A549 (cell line): ENCODE data around the gene ARHGAP44. TPM values are rescaled to one million over a fixed set of nuclear protein-coding genes. Genes with fewer than 3 reads are reported as not detected.

Experiments used
- ATAC-seq, 2 experiments: fragments of 200-7000 bp in 1 of 2; fragments of >200 bp in 1 of 2; cut with Nextera tagmentation in 1 of 2; cut with Tn5 transposase in 1 of 2; 3 replicates each; pipeline versions ENCODE4 v1.8.0 to v1.9.1; 2018 to 2020; ENCODE audit warnings: mild to moderate bottlenecking in 1 of 2, moderate library complexity in 1 of 2
- CTCF ChIA-PET: fragments of 300-600 bp; sonication (Branson Sonifier 250); formaldehyde crosslinking; extraction: SDS; loops from one replicate; lab custom pipeline; 2021; ENCODE audit warnings: antibody characterized with exemption, inconsistent platforms; lab: Yijun Ruan, JAX
- POLR2A ChIA-PET: fragments of 350-600 bp; formaldehyde crosslinking; extraction: SDS; loops from one replicate; lab custom pipeline; 2021; ENCODE audit warnings: antibody characterized with exemption, inconsistent platforms; lab: Yijun Ruan, JAX
- DNase-seq, 2 experiments: peaks; one replicate each; pipeline versions ENCODE4 v3.0.0 to v3.0.0-alpha.2; 2011 to 2016; ENCODE audit warnings: low read depth in 1 of 2, low spot score in 1 of 2
- FAIRE-seq: peaks from 2 replicates; lab custom pipeline; 2011; peaks lifted over from hg19 to GRCh38; lab: Jason Lieb, UNC
- H3K27ac ChIP-seq, 2 experiments: fragments of >200 bp; sonication (Bioruptor Twin); formaldehyde crosslinking; 3 replicates each; pipeline ENCODE4 v1.5.1; 2016 to 2017
- H3K4me1 ChIP-seq: fragments of >200 bp; sonication (Bioruptor Twin); formaldehyde crosslinking; 3 replicates; pipeline ENCODE4 v1.6.1; 2016
- H3K4me2 ChIP-seq: fragments of >200 bp; sonication (Bioruptor Twin); formaldehyde crosslinking; 3 replicates; pipeline ENCODE4 v1.6.1; 2016
- H3K4me3 ChIP-seq: fragments of >200 bp; sonication (Bioruptor Twin); formaldehyde crosslinking; 3 replicates; pipeline ENCODE4 v1.5.1; 2016
- H3K9me3 ChIP-seq: fragments of >200 bp; sonication (Bioruptor Twin); formaldehyde crosslinking; 3 replicates; pipeline ENCODE4 v1.6.1; 2016
- BHLHE40 ChIP-seq: IDR thresholded peaks from 2 replicates; pipeline ENCODE4 v1.6.1; 2012; ENCODE audit warnings: low read depth, low read length, inconsistent platforms
- CBX2 ChIP-seq: fragments of 200-600 bp; sonication (generic); IDR thresholded peaks from 2 replicates; pipeline ENCODE4 v1.6.1; 2016; ENCODE audit warnings: low read depth, mild to moderate bottlenecking, borderline replicate concordance
- CBX8 ChIP-seq: fragments of 200-600 bp; sonication (generic); IDR thresholded peaks from 2 replicates; pipeline ENCODE4 v1.6.1; 2016
- CEBPB ChIP-seq, 2 experiments: fragments of >200 bp in 1 of 2; sonication (Bioruptor Twin) in 1 of 2; formaldehyde crosslinking in 1 of 2; IDR thresholded peaks; 2 replicates each; pipeline ENCODE4 v1.6.1; 2012 to 2016
- EHF ChIP-seq: fragments of 250-450 bp; sonication (Bioruptor Pico); IDR thresholded peaks from 2 replicates; pipeline ENCODE4 v1.5.0; 2020; ENCODE audit warnings: mild to moderate bottlenecking
- EHMT2 ChIP-seq: fragments of 200-600 bp; sonication (generic); IDR thresholded peaks from 2 replicates; pipeline ENCODE4 v1.6.1; 2016; ENCODE audit warnings: antibody characterized with exemption, low read depth, mild to moderate bottlenecking, moderate library complexity
- EP300 ChIP-seq, 2 experiments: fragments of >200 bp; sonication (Bioruptor Twin); formaldehyde crosslinking; IDR thresholded peaks; 2 replicates in 1 of 2; 3 replicates in 1 of 2; pipeline ENCODE4 v1.6.1; 2016 to 2017
- FOSB ChIP-seq: fragments of 250-450 bp; sonication (Bioruptor Pico); IDR thresholded peaks from 2 replicates; pipeline ENCODE4 v1.5.0; 2020; ENCODE audit warnings: mild to moderate bottlenecking, moderate library complexity
- FOXS1 ChIP-seq: fragments of 250-450 bp; sonication (Bioruptor Pico); IDR thresholded peaks from 2 replicates; pipeline ENCODE4 v1.5.0; 2020; ENCODE audit warnings: mild to moderate bottlenecking, moderate library complexity
- GATA3 ChIP-seq: IDR thresholded peaks from 2 replicates; pipeline ENCODE4 v1.6.1; 2012; ENCODE audit warnings: borderline replicate concordance
- HDAC2 ChIP-seq: fragments of 200-600 bp; sonication (generic); IDR thresholded peaks from 2 replicates; pipeline ENCODE4 v1.6.1; 2016
- HEYL ChIP-seq: fragments of 250-450 bp; sonication (Bioruptor Pico); IDR thresholded peaks from 2 replicates; pipeline ENCODE4 v1.8.0; 2021; ENCODE audit warnings: mild to moderate bottlenecking, moderate library complexity
- HOXA7 ChIP-seq: fragments of 250-450 bp; sonication (Bioruptor Pico); IDR thresholded peaks from 2 replicates; pipeline ENCODE4 v1.5.0; 2020; ENCODE audit warnings: mild to moderate bottlenecking, moderate library complexity
- HOXB5 ChIP-seq: fragments of 250-450 bp; sonication (Bioruptor Pico); IDR thresholded peaks from 2 replicates; pipeline ENCODE4 v1.5.0; 2020; ENCODE audit warnings: mild to moderate bottlenecking, moderate library complexity
- JUN ChIP-seq, 2 experiments: fragments of >200 bp; sonication (Bioruptor Twin); formaldehyde crosslinking; IDR thresholded peaks; 2 replicates in 1 of 2; 3 replicates in 1 of 2; pipeline ENCODE4 v1.6.1; 2016 to 2017
- JUNB ChIP-seq: fragments of >200 bp; sonication (Bioruptor Twin); formaldehyde crosslinking; IDR thresholded peaks from 2 replicates; pipeline ENCODE4 v1.6.1; 2016
- MAX ChIP-seq: IDR thresholded peaks from 2 replicates; pipeline ENCODE4 v1.6.1; 2012
- MAZ ChIP-seq: fragments of 150-350 bp; IDR thresholded peaks from 2 replicates; pipeline ENCODE4 v1.6.1; 2014; ENCODE audit warnings: antibody characterized with exemption, low read depth, low read length, borderline replicate concordance
- NFE2L2 ChIP-seq: fragments of 150-350 bp; conservative IDR thresholded peaks from 2 replicates; pipeline ENCODE4 v1.6.1; 2014; ENCODE audit warnings: low read length
- PHF8 ChIP-seq: fragments of 200-600 bp; sonication (generic); IDR thresholded peaks from 2 replicates; pipeline ENCODE4 v1.6.1; 2016; ENCODE audit warnings: low read depth, mild to moderate bottlenecking, antibody characterized with exemption, moderate library complexity, borderline replicate concordance
- RAD21 ChIP-seq, 2 experiments: fragments of >200 bp in 1 of 2; sonication (Bioruptor Twin) in 1 of 2; formaldehyde crosslinking in 1 of 2; IDR thresholded peaks in 1 of 2; conservative IDR thresholded peaks in 1 of 2; 2 replicates in 1 of 2; 3 replicates in 1 of 2; pipeline ENCODE4 v1.6.1; 2012 to 2018; ENCODE audit warnings: inconsistent platforms in 1 of 2
- RCOR1 ChIP-seq: fragments of 150-350 bp; IDR thresholded peaks from 2 replicates; pipeline ENCODE4 v1.6.1; 2014; ENCODE audit warnings: antibody characterized with exemption, low read length, low read depth
- RFX5 ChIP-seq: fragments of 450-650 bp; IDR thresholded peaks from 2 replicates; pipeline ENCODE4 v1.7.1; 2014; ENCODE audit warnings: antibody characterized with exemption, mild to moderate bottlenecking, moderate library complexity
- TFCP2L1 ChIP-seq: fragments of 250-450 bp; sonication (Bioruptor Pico); IDR thresholded peaks from 2 replicates; pipeline ENCODE4 v1.5.0; 2021; ENCODE audit warnings: mild to moderate bottlenecking
- TP53 ChIP-seq: fragments of 250-450 bp; sonication (Bioruptor Pico); IDR thresholded peaks from 2 replicates; pipeline ENCODE4 v1.5.0; 2021; ENCODE audit warnings: mild to moderate bottlenecking, moderate library complexity
- ZFP36 ChIP-seq: fragments of 450-650 bp; IDR thresholded peaks from 2 replicates; pipeline ENCODE4 v1.6.1; 2014; ENCODE audit warnings: borderline replicate concordance; ENCODE audit not compliant: partially characterized antibody
- ZNF302 ChIP-seq: fragments of 250-450 bp; sonication (Bioruptor Pico); IDR thresholded peaks from 2 replicates; pipeline ENCODE4 v1.9.0; 2021; ENCODE audit warnings: inconsistent platforms, mild to moderate bottlenecking, moderate library complexity
- ZSCAN20 ChIP-seq: fragments of 250-450 bp; sonication (Bioruptor Pico); IDR thresholded peaks from 2 replicates; pipeline ENCODE4 v1.8.0; 2022; ENCODE audit warnings: mild to moderate bottlenecking, moderate library complexity
- WGBS: methylation state at CpG from one replicate; pipeline ENCODE4 v1.1.6; 2017; ENCODE audit errors: missing lambda C conversion rate; 5-methylcytosine and 5-hydroxymethylcytosine counted together
- polyA plus RNA-seq, 4 experiments: library from polyadenylated mRNA; depleted of rRNA in 3 of 4; stranded (reverse); fragments of >200 nt; fragmentation: RNase III in 1 of 4; extraction: RNeasy Plus Mini Kit Qiagen cat#74134 plus additional on column Dnase treatment in 1 of 4; gene quantifications; 2 replicates in 3 of 4; 3 replicates in 1 of 4; pipeline ENCODE4 v1.2.3, GENCODE V29; 2011 to 2017
- TF ChIP-seq, protein P1 (sequence below): IDR thresholded peaks from 2 replicates; pipeline ENCODE4 v1.6.1; 2012; ENCODE audit warnings: low read depth, borderline replicate concordance
- TF ChIP-seq, protein P2 (sequence below): IDR thresholded peaks from 2 replicates; pipeline ENCODE4 v1.6.1; 2012

ARHGAP44 gene
- polyA plus RNA-seq, 2 of the 4 experiments (the other 2 are of a cell fraction): 4.1 to 4.2 TPM

GRCh38 chr17:12967962-12968361 is 178.7 kb downstream of the ARHGAP44 start:
- POLR2A ChIA-PET: no interaction called here
- no peak overlapping the region for H3K4me3 ChIP-seq
- no peak overlapping the region for H3K4me2 ChIP-seq
- TF ChIP-seq BHLHE40 (no peak), HDAC2 (no peak), TFCP2L1 (no peak), EHF (no peak), ZFP36 (no peak), JUNB (no peak), HEYL (no peak), JUN (IDR thresholded peaks at IDR 0.05) (no peak), FOSB (CRISPR knock-in tag) (no peak), EP300 (IDR thresholded peaks at IDR 0.05) (no peak), GATA3 (no peak), NFE2L2 (no peak), MAX (no peak), RAD21 (conservative IDR thresholded peaks at IDR 0.05 in 1 of 2, IDR thresholded peaks at IDR 0.05 in 1 of 2) (no peak), HOXA7 (CRISPR knock-in tag) (no peak), RCOR1 (no peak), FOXS1 (CRISPR knock-in tag) (no peak), HOXB5 (no peak), ZSCAN20 (CRISPR knock-in tag) (no peak)
- DNase-seq: no peak
- ATAC-seq: no peak
- H3K4me1 ChIP-seq: no peaks in the 10 kb centered on the region
- 56% methylated on average over 11 of the region's 11 CpGs for WGBS
- peak; percentile 76 for FAIRE-seq
- CTCF ChIA-PET: interaction anchor here (0.7 to 2.9 kb wide), 2 partner anchors 35 to 787 kb away, joined by 3 to 13 read pairs; no protein-coding TSS in a partner anchor
- no peaks in the 10 kb centered on the region for H3K9me3 ChIP-seq
- no peak overlapping the region for H3K27ac ChIP-seq

GRCh38 chr17:12973496-12974004 is 184.3 kb downstream of the ARHGAP44 start:
- H3K4me3 ChIP-seq: no peak overlapping the region
- H3K27ac ChIP-seq: no peak overlapping the region
- ChIA-PET CTCF (interaction anchor here (0.6 to 2.8 kb wide), 5 partner anchors 13 to 630 kb away, joined by 3 to 7 read pairs (median 5); no protein-coding TSS in a partner anchor), POLR2A (no interaction called here)
- FAIRE-seq: no peak
- no peak overlapping the region for H3K4me2 ChIP-seq
- no peaks in the 10 kb centered on the region; the same call in 2 of the 3 replicates for H3K4me1 ChIP-seq
- no peak for TF ChIP-seq TP53 (CRISPR knock-in tag)
- no peak for TF ChIP-seq JUNB
- TF ChIP-seq EP300 (IDR thresholded peaks at IDR 0.05): no peak
- no peak for TF ChIP-seq MAX
- no peak for TF ChIP-seq RFX5
- TF ChIP-seq CBX8: no peak
- TF ChIP-seq CBX2: no peak
- no peak for TF ChIP-seq FOSB (CRISPR knock-in tag)
- no peak for TF ChIP-seq EHMT2
- no peak for TF ChIP-seq JUN (IDR thresholded peaks at IDR 0.05)
- TF ChIP-seq, protein P1, sequence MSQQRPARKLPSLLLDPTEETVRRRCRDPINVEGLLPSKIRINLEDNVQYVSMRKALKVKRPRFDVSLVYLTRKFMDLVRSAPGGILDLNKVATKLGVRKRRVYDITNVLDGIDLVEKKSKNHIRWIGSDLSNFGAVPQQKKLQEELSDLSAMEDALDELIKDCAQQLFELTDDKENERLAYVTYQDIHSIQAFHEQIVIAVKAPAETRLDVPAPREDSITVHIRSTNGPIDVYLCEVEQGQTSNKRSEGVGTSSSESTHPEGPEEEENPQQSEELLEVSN: no peak
- TF ChIP-seq ZNF302 (CRISPR knock-in tag): no peak
- TF ChIP-seq PHF8: no peak
- no peak for TF ChIP-seq RCOR1
- no peak for TF ChIP-seq FOXS1 (CRISPR knock-in tag)
- TF ChIP-seq CEBPB (IDR thresholded peaks at IDR 0.05): no peak
- no peak for TF ChIP-seq MAZ
- TF ChIP-seq, protein P2, sequence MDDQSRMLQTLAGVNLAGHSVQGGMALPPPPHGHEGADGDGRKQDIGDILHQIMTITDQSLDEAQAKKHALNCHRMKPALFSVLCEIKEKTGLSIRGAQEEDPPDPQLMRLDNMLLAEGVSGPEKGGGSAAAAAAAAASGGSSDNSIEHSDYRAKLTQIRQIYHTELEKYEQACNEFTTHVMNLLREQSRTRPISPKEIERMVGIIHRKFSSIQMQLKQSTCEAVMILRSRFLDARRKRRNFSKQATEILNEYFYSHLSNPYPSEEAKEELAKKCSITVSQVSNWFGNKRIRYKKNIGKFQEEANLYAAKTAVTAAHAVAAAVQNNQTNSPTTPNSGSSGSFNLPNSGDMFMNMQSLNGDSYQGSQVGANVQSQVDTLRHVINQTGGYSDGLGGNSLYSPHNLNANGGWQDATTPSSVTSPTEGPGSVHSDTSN: no peak
- no peak for ATAC-seq
- DNase-seq: no peak
- H3K9me3 ChIP-seq: no peaks in the 10 kb centered on the region
- 76% methylated on average over 5 of the region's 16 CpGs for WGBS
